A673 (cell line): ENCODE results near the gene WNK2. TPM values are rescaled to one million over a fixed set of nuclear protein-coding genes. Genes with fewer than 3 reads are reported as not detected.

Source experiments
- BruUV-seq: library from RNA; stranded (reverse); fragments of 400-500 nt; replicated peaks from 2 replicates; lab custom pipeline; 2021; lab: Mats Ljungman, UMichigan
- CTCF ChIA-PET: fragments of 300-600 bp; sonication (Branson Sonifier 250); formaldehyde crosslinking; loops from one replicate; lab custom pipeline; 2022; ENCODE audit warnings: antibody characterized with exemption; lab: Charles Lee
- POLR2A ChIA-PET: fragments of 300-600 bp; sonication (Branson Sonifier 250); formaldehyde crosslinking; loops from one replicate; lab custom pipeline; 2022; ENCODE audit warnings: antibody characterized with exemption; ENCODE audit not compliant: low non-redundant PET; lab: Charles Lee
- DNase-seq: peaks from one replicate; pipeline ENCODE4 v3.0.0-alpha.2; 2015; ENCODE audit warnings: low spot score
- H3K27ac ChIP-seq: fragments of 200-600 bp; sonication (generic); 2 replicates; pipeline ENCODE4 v1.5.1; 2016; ENCODE audit warnings: mixed run types, low read depth, mild to moderate bottlenecking, mixed read lengths, antibody characterized with exemption, low read length; ENCODE audit not compliant: poor library complexity, severe bottlenecking
- H3K27me3 ChIP-seq: fragments of 200-600 bp; sonication (generic); replicated peaks from 2 replicates; pipeline ENCODE4 v1.6.1; 2017; ENCODE audit warnings: mixed run types, low read depth, mild to moderate bottlenecking, mixed read lengths, antibody characterized with exemption, low read length; ENCODE audit not compliant: insufficient read depth, poor library complexity
- H3K36me3 ChIP-seq: fragments of 200-600 bp; sonication (generic); 2 replicates; pipeline ENCODE4 v1.6.1; 2016; ENCODE audit warnings: mixed run types, mild to moderate bottlenecking, mixed read lengths, antibody characterized with exemption, low read length; ENCODE audit not compliant: insufficient read depth, poor library complexity, severe bottlenecking
- H3K4me1 ChIP-seq: fragments of 200-600 bp; sonication (generic); 2 replicates; pipeline ENCODE4 v1.6.1; 2017; ENCODE audit warnings: mixed run types, mild to moderate bottlenecking, mixed read lengths, antibody characterized with exemption, low read length; ENCODE audit not compliant: insufficient read depth, poor library complexity, severe bottlenecking
- H3K4me3 ChIP-seq: fragments of 200-600 bp; sonication (generic); 2 replicates; pipeline ENCODE4 v1.5.1; 2016; ENCODE audit warnings: low read depth, mixed run types, mild to moderate bottlenecking, mixed read lengths, low read length; ENCODE audit not compliant: poor library complexity, severe bottlenecking
- H3K9me3 ChIP-seq: fragments of 200-600 bp; sonication (generic); 2 replicates; pipeline ENCODE4 v1.6.1; 2016; ENCODE audit warnings: mixed run types, low read depth, mild to moderate bottlenecking, mixed read lengths, antibody characterized with exemption, low read length; ENCODE audit not compliant: poor library complexity, severe bottlenecking
- CTCF ChIP-seq: fragments of 300-800, 200-600 bp; sonication (generic); conservative IDR thresholded peaks from 2 replicates; pipeline ENCODE4 v1.5.1; 2017; ENCODE audit warnings: low read depth, mild to moderate bottlenecking, antibody characterized with exemption, low read length, moderate library complexity, mixed read lengths
- EZH2 ChIP-seq: fragments of 200-600 bp; sonication (generic); IDR thresholded peaks from 2 replicates; pipeline ENCODE4 v1.6.1; 2017; ENCODE audit warnings: borderline replicate concordance, low read depth, mild to moderate bottlenecking, mixed read lengths, antibody characterized with exemption, low read length; ENCODE audit not compliant: poor library complexity, severe bottlenecking
- intact Hi-C: fragments of 100-400 bp; cut with micrococcal nuclease; formaldehyde crosslinking; loops from one replicate; pipeline ENCODE4 v1.10.0; 2022; ENCODE audit not compliant: unreplicated experiment
- total RNA-seq: library from RNA; stranded (reverse); gene quantifications from 2 replicates; pipeline ENCODE4 v1.2.3, GENCODE V29; 2021

WNK2 gene
- total RNA-seq, 1 experiment from 2014 or later = 9.6 TPM

GRCh38 chr9:93225892-93226291 lies 42.0 kb downstream of the WNK2 start:
- TF ChIP-seq EZH2 (no peak), CTCF (no peak)
- H3K4me1 ChIP-seq = peaks cover 11% of the 10 kb centered on the region
- H3K4me3 ChIP-seq = no peak overlapping the region
- POLR2A ChIA-PET = no interaction called here
- intact Hi-C loops = no loop called here
- CTCF ChIA-PET = no interaction called here
- no peaks in the 10 kb centered on the region for H3K9me3 ChIP-seq
- no peak overlapping the region for H3K27ac ChIP-seq
- DNase-seq = no peak
- BruUV-seq = no TSS peak
- no peaks in the 10 kb centered on the region for H3K27me3 ChIP-seq
- no peaks in the 10 kb centered on the region for H3K36me3 ChIP-seq

GRCh38 chr9:93226819-93227218 lies 42.9 kb downstream of the WNK2 start:
- Histone ChIP-seq H3K4me3 (no peak overlapping the region), H3K9me3 (no peaks in the 10 kb centered on the region), H3K27ac (no peak overlapping the region), H3K27me3 (no peaks in the 10 kb centered on the region), H3K36me3 (no peaks in the 10 kb centered on the region), H3K4me1 (peaks cover 11% of the 10 kb centered on the region)
- ChIA-PET POLR2A (no interaction called here), CTCF (no interaction called here)
- BruUV-seq = no TSS peak
- TF ChIP-seq EZH2 (no peak), CTCF (no peak)
- no peak for DNase-seq
- intact Hi-C loops = no loop called here

GRCh38 chr9:93228030-93228429 lies 44.1 kb downstream of the WNK2 start:
- Histone ChIP-seq H3K27ac (no peak overlapping the region), H3K27me3 (no peaks in the 10 kb centered on the region), H3K4me1 (peaks cover 10% of the 10 kb centered on the region), H3K9me3 (no peaks in the 10 kb centered on the region), H3K36me3 (no peaks in the 10 kb centered on the region), H3K4me3 (no peak overlapping the region)
- no TSS peak for BruUV-seq
- intact Hi-C loops = no loop called here
- no peak for TF ChIP-seq EZH2
- ChIA-PET POLR2A (no interaction called here), CTCF (no interaction called here)
- no peak for DNase-seq

- BruUV-seq = no TSS peak
- intact Hi-C loops = no loop called here
- CTCF ChIA-PET = no interaction called here
These were observed 44.5 kb downstream of the WNK2 start for GRCh38 chr9:93228453-93228852.

More at GRCh38 chr9:93228453-93228852, 44.5 kb downstream of the WNK2 start:
- Histone ChIP-seq H3K36me3 (no peaks in the 10 kb centered on the region), H3K4me1 (peaks cover 6% of the 10 kb centered on the region), H3K4me3 (no peak overlapping the region), H3K27ac (no peak overlapping the region), H3K9me3 (no peaks in the 10 kb centered on the region), H3K27me3 (no peaks in the 10 kb centered on the region)
- POLR2A ChIA-PET = no interaction called here
- DNase-seq = no peak
- TF ChIP-seq CTCF = no peak
- TF ChIP-seq EZH2 = no peak
